IMR-90 (cell line): ENCODE results near the gene CCL5. TPM values are rescaled to one million over a fixed set of nuclear protein-coding genes. Genes with fewer than 3 reads are reported as not detected.

Source experiments
- ATAC-seq: fragments of 200-7000 bp; cut with Tn5 transposase; 2 replicates; pipeline ENCODE4 v1.9.1; 2020; ENCODE audit warnings: low read depth, mild to moderate bottlenecking, moderate library complexity
- BruUV-seq: library from RNA; stranded (reverse); fragments of 400-500 nt; replicated peaks from 2 replicates; lab custom pipeline; 2021; lab: Mats Ljungman, UMichigan
- CTCF ChIA-PET: fragments of 300-600 bp; formaldehyde crosslinking; extraction: SDS; loops from one replicate; lab custom pipeline; 2021; ENCODE audit warnings: antibody characterized with exemption; lab: Yijun Ruan, JAX
- POLR2A ChIA-PET: fragments of 300-600 bp; sonication (Branson Sonifier 250); formaldehyde crosslinking; loops from one replicate; lab custom pipeline; 2022; ENCODE audit warnings: antibody characterized with exemption; ENCODE audit not compliant: unreplicated experiment; lab: Charles Lee
- DNase-seq: peaks from one replicate; pipeline ENCODE4 v3.0.0; 2013
- H2AFZ ChIP-seq: replicated peaks from 2 replicates; pipeline ENCODE3; 2013; ENCODE audit warnings: low read length, mild to moderate bottlenecking; ENCODE audit not compliant: poor library complexity
- H2AK5ac ChIP-seq: 2 replicates; pipeline ENCODE4 v1.6.1; 2013; ENCODE audit warnings: low read depth, low read length, inconsistent platforms
- H2AK9ac ChIP-seq: replicated peaks from 2 replicates; pipeline ENCODE3; 2013; ENCODE audit warnings: mild to moderate bottlenecking, low read depth, low read length, moderate library complexity; ENCODE audit not compliant: poor library complexity
- H2BK120ac ChIP-seq: 2 replicates; pipeline ENCODE4 v1.6.1; 2013; ENCODE audit warnings: low read depth, low read length, inconsistent platforms
- H2BK15ac ChIP-seq: 3 replicates; pipeline ENCODE4 v1.6.1; 2013; ENCODE audit warnings: low read depth, low read length, inconsistent platforms
- H2BK20ac ChIP-seq: 2 replicates; pipeline ENCODE4 v1.6.1; 2013; ENCODE audit warnings: low read depth, mild to moderate bottlenecking, inconsistent platforms, low read length, moderate library complexity
- H2BK5ac ChIP-seq: 2 replicates; pipeline ENCODE4 v1.6.1; 2013; ENCODE audit warnings: mild to moderate bottlenecking, low read depth, low read length, inconsistent platforms; ENCODE audit not compliant: poor library complexity, severe bottlenecking
- H3K14ac ChIP-seq: replicated peaks from 2 replicates; pipeline ENCODE4 v1.6.1; 2013; ENCODE audit warnings: low read depth, low read length, inconsistent platforms
- H3K18ac ChIP-seq: 2 replicates; pipeline ENCODE4 v1.6.1; 2013; ENCODE audit warnings: low read depth, low read length, control low read depth
- H3K23ac ChIP-seq: 2 replicates; pipeline ENCODE4 v1.6.1; 2013; ENCODE audit warnings: low read depth, low read length, inconsistent platforms
- H3K27ac ChIP-seq: 2 replicates; pipeline ENCODE4 v1.5.1; 2013; ENCODE audit warnings: mild to moderate bottlenecking, control low read depth, low read length; ENCODE audit not compliant: insufficient read depth
- H3K27me3 ChIP-seq: 2 replicates; pipeline ENCODE4 v1.6.1; 2013; ENCODE audit warnings: low read length; ENCODE audit not compliant: control insufficient read depth, insufficient read depth
- H3K36me3 ChIP-seq: 2 replicates; pipeline ENCODE4 v1.6.1; 2013; ENCODE audit warnings: low read length, mixed read lengths; ENCODE audit not compliant: control insufficient read depth, insufficient read depth
- H3K4ac ChIP-seq: 2 replicates; pipeline ENCODE4 v1.6.1; 2013; ENCODE audit warnings: low read depth, low read length, inconsistent platforms
- H3K4me1 ChIP-seq: 2 replicates; pipeline ENCODE4 v1.6.1; 2013; ENCODE audit warnings: low read length, mixed read lengths; ENCODE audit not compliant: control insufficient read depth, insufficient read depth
- H3K4me2 ChIP-seq: 2 replicates; pipeline ENCODE4 v1.6.1; 2013; ENCODE audit warnings: low read depth, mild to moderate bottlenecking, control low read depth, low read length, moderate library complexity
- H3K4me3 ChIP-seq: 2 replicates; pipeline ENCODE4 v1.5.1; 2013; ENCODE audit warnings: low read depth, mild to moderate bottlenecking, control low read depth, low read length, moderate library complexity; ENCODE audit not compliant: insufficient read depth
- H3K56ac ChIP-seq: 2 replicates; pipeline ENCODE4 v1.6.1; 2013; ENCODE audit warnings: low read length, inconsistent platforms; ENCODE audit not compliant: insufficient read depth; ENCODE audit errors: extremely low read depth
- H3K79me1 ChIP-seq, 2 experiments: 2 replicates each; pipeline ENCODE4 v1.6.1; 2013; ENCODE audit warnings: low read length in 2 of 2, inconsistent platforms in 1 of 2, low read depth in 1 of 2
- H3K9ac ChIP-seq: 2 replicates; pipeline ENCODE4 v1.6.1; 2013; ENCODE audit warnings: low read depth, low read length, control low read depth
- H3K9me1 ChIP-seq: 2 replicates; pipeline ENCODE4 v1.6.1; 2013; ENCODE audit warnings: low read length, inconsistent platforms; ENCODE audit not compliant: insufficient read depth
- H3K9me3 ChIP-seq: 2 replicates; pipeline ENCODE4 v1.6.1; 2013; ENCODE audit warnings: low read length; ENCODE audit not compliant: control insufficient read depth, insufficient read depth
- H4K20me1 ChIP-seq: 2 replicates; pipeline ENCODE4 v1.6.1; 2013; ENCODE audit warnings: low read length, inconsistent platforms; ENCODE audit not compliant: insufficient read depth
- H4K5ac ChIP-seq: 2 replicates; pipeline ENCODE4 v1.6.1; 2013; ENCODE audit warnings: mild to moderate bottlenecking, low read depth, low read length, control low read depth
- H4K8ac ChIP-seq, 2 experiments: 2 replicates each; pipeline ENCODE4 v1.6.1; 2013; ENCODE audit warnings: low read depth in 2 of 2, low read length in 2 of 2, control low read depth in 1 of 2, inconsistent platforms in 1 of 2
- H4K91ac ChIP-seq: 2 replicates; pipeline ENCODE4 v1.6.1; 2013; ENCODE audit warnings: low read depth, low read length, inconsistent platforms; ENCODE audit not compliant: insufficient read depth
- BHLHE40 ChIP-seq: fragments of 150-350 bp; IDR thresholded peaks from 2 replicates; pipeline ENCODE4 v1.6.1; 2016; ENCODE audit warnings: mild to moderate bottlenecking, low read depth, low read length
- CEBPB ChIP-seq: IDR thresholded peaks from 2 replicates; pipeline ENCODE4 v1.6.1; 2012; ENCODE audit warnings: low read depth, low read length, improper control_type of control experiment
- CHD1 ChIP-seq: IDR thresholded peaks from 2 replicates; pipeline ENCODE4 v1.6.1; 2012; ENCODE audit warnings: low read depth, low read length, improper control_type of control experiment
- FOS ChIP-seq: fragments of 150-350 bp; IDR thresholded peaks from 2 replicates; pipeline ENCODE4 v1.6.1; 2016; ENCODE audit warnings: low read depth, low read length
- MAFK ChIP-seq: IDR thresholded peaks from 2 replicates; pipeline ENCODE4 v1.6.1; 2012; ENCODE audit warnings: low read depth, low read length, improper control_type of control experiment
- MAZ ChIP-seq: IDR thresholded peaks from 2 replicates; pipeline ENCODE4 v1.6.1; 2012; ENCODE audit warnings: low read depth, mild to moderate bottlenecking, low read length, improper control_type of control experiment, moderate library complexity, borderline replicate concordance
- MXI1 ChIP-seq: IDR thresholded peaks from 2 replicates; pipeline ENCODE4 v1.6.1; 2012; ENCODE audit warnings: low read depth, mild to moderate bottlenecking, low read length, moderate library complexity, borderline replicate concordance
- NFE2L2 ChIP-seq: fragments of 150-350 bp; IDR thresholded peaks from 2 replicates; pipeline ENCODE4 v1.6.1; 2016; ENCODE audit warnings: low read depth, mild to moderate bottlenecking, low read length
- POLR2A ChIP-seq: IDR thresholded peaks from 2 replicates; pipeline ENCODE4 v1.6.1; 2012; ENCODE audit warnings: mild to moderate bottlenecking, low read depth, low read length
- RAD21 ChIP-seq: IDR thresholded peaks from 2 replicates; pipeline ENCODE4 v1.6.1; 2012; ENCODE audit warnings: low read length, improper control_type of control experiment
- RCOR1 ChIP-seq: IDR thresholded peaks from 2 replicates; pipeline ENCODE4 v1.6.1; 2012; ENCODE audit warnings: mild to moderate bottlenecking, low read length, improper control_type of control experiment; ENCODE audit not compliant: insufficient replicate concordance
- RFX5 ChIP-seq: IDR thresholded peaks from 2 replicates; pipeline ENCODE4 v1.8.0; 2012; ENCODE audit warnings: low read depth, mild to moderate bottlenecking, low read length, moderate library complexity
- WGBS, 2 experiments: methylation state at CpG; one replicate each; pipeline versions ENCODE4 v1.1.5 to v1.1.7; 2013; ENCODE audit warnings: missing lambda C conversion rate in 2 of 2; ENCODE audit not compliant: insufficient read length in 1 of 2; ENCODE audit errors: extremely low coverage in 2 of 2; 5-methylcytosine and 5-hydroxymethylcytosine counted together
- dilution Hi-C: fragments of 300-500 bp; cut with HindIII; formaldehyde crosslinking; loops from one replicate; pipeline ENCODE4 v1.14.3; 2018; ENCODE audit warnings: low sequenced_read_pairs; ENCODE audit not compliant: unreplicated experiment
- in situ Hi-C: fragments of 300-500 bp; cut with MboI; formaldehyde crosslinking; loops from 3 replicates; pipeline ENCODE4 v1.14.3; 2019; ENCODE audit warnings: low sequenced_read_pairs, inconsistent platforms, mixed read lengths
- intact Hi-C: fragments of 100-400 bp; cut with micrococcal nuclease; formaldehyde crosslinking; loops from 2 replicates; pipeline ENCODE4 v1.10.0; 2022
- polyA plus RNA-seq, 3 experiments: library from polyadenylated mRNA; depleted of rRNA; stranded (reverse); fragments of >200 nt; gene quantifications; 2 replicates each; pipeline ENCODE4 v1.2.3, GENCODE V29; 2012; ENCODE audit warnings: low replicate concordance in 1 of 3
- total RNA-seq: library from RNA; depleted of rRNA; stranded (reverse); fragments of >200 nt; gene quantifications from 2 replicates; pipeline ENCODE4 v1.2.3, GENCODE V29; 2012

The CCL5 gene
- total and polyA plus RNA-seq, 2 of the 4 experiments (the other 2 are of a cell fraction) = not detected

- Histone ChIP-seq H2AFZ (no peak overlapping the region), H2AK5ac (no peak overlapping the region), H3K23ac (no peak overlapping the region), H4K5ac (no peak overlapping the region), H3K9me1 (no peaks in the 10 kb centered on the region; the same call in 1 of the 2 replicates), H3K14ac (no peak overlapping the region), H4K20me1 (no peaks in the 10 kb centered on the region; the same call in 1 of the 2 replicates), H3K9ac (no peak overlapping the region), H3K4me1 (no peaks in the 10 kb centered on the region), H2AK9ac (no peak overlapping the region), H3K36me3 (no peaks in the 10 kb centered on the region), H3K9me3 (no peaks in the 10 kb centered on the region), H3K56ac (no peak overlapping the region), H3K27me3 (peaks cover 2% of the 10 kb centered on the region; the same call in 1 of the 2 replicates), H3K4me2 (no peak overlapping the region), H2BK5ac (no peak overlapping the region), H2BK20ac (no peak overlapping the region), H2BK120ac (no peak overlapping the region), H4K8ac (no peak overlapping the region), H3K79me1 (no peaks in the 10 kb centered on the region), H3K4ac (no peak overlapping the region), H4K91ac (no peak overlapping the region), H3K18ac (no peak overlapping the region), H3K27ac (no peak overlapping the region), H3K4me3 (no peak overlapping the region), H2BK15ac (no peak overlapping the region)
- TF ChIP-seq CHD1 = no peak
- TF ChIP-seq FOS = no peak
- TF ChIP-seq MAZ = no peak
- TF ChIP-seq POLR2A = no peak
- TF ChIP-seq MXI1 = no peak
- TF ChIP-seq NFE2L2 = no peak
- TF ChIP-seq RFX5 = no peak
- TF ChIP-seq CEBPB = no peak
- TF ChIP-seq RAD21 = no peak
- no peak for TF ChIP-seq RCOR1
- no peak for TF ChIP-seq MAFK
- TF ChIP-seq BHLHE40 = no peak
- ChIA-PET POLR2A (no interaction called here), CTCF (no interaction called here)
- dilution Hi-C loops = no loop called here
- 0% methylated on average over 1 of the region's 2 CpGs; no CpG with 5 or more reads in 1 of the 2 experiments for WGBS, 2 experiments
- in situ Hi-C loops = no loop called here
- DNase-seq (no peak), ATAC-seq (no peak)
- intact Hi-C loops = no loop called here
- BruUV-seq = no TSS peak
Observed at GRCh38 chr17:35912942-35913341, 32.8 kb upstream of the CCL5 start.
